HG03103 (cell line): Measurements from ENCODE around the gene ATP8B3.

ENCODE experiments used
- ATAC-seq: cut with Tn5 transposase; IDR thresholded peaks from one replicate; pipeline ENCODE4 v1.9.1; 2021; ENCODE audit warnings: low read depth; ENCODE audit not compliant: unreplicated experiment

Gene ATP8B3

GRCh38 chr19:1748115-1748872 lies 63.8 kb downstream of the ATP8B3 start:
- no peak for ATAC-seq

- no peak for ATAC-seq
Measured at GRCh38 chr19:1747285-1748114, 64.6 kb downstream of the ATP8B3 start.

- ATAC-seq: no peak
Measured at GRCh38 chr19:1746401-1747284, 65.4 kb downstream of the ATP8B3 start.

GRCh38 chr19:1745589-1746031 lies 66.5 kb downstream of the ATP8B3 start:
- ATAC-seq: no peak

- ATAC-seq: no peak
Measured at GRCh38 chr19:1744822-1745563, 67.1 kb downstream of the ATP8B3 start.

GRCh38 chr19:1744133-1744665 lies 67.9 kb downstream of the ATP8B3 start:
- no peak for ATAC-seq

GRCh38 chr19:1742989-1743696 lies 68.9 kb downstream of the ATP8B3 start:
- no peak for ATAC-seq

GRCh38 chr19:1739960-1740629 lies 72.0 kb downstream of the ATP8B3 start:
- no peak for ATAC-seq

GRCh38 chr19:1736927-1737326 lies 75.1 kb downstream of the ATP8B3 start:
- ATAC-seq: no peak

- ATAC-seq: no peak
Measured at GRCh38 chr19:1736280-1736679, 75.8 kb downstream of the ATP8B3 start.

GRCh38 chr19:1734321-1734966 lies 77.6 kb downstream of the ATP8B3 start:
- no peak for ATAC-seq
